Left ventricle myocardium inferior (tissue), 1 donor: ENCODE results near the gene CEACAM16. TPM values are rescaled to one million over a fixed set of nuclear protein-coding genes. Genes with fewer than 3 reads are reported as not detected.

ENCODE experiments used
- DNase-seq: peaks from one replicate; pipeline ENCODE4 v3.0.0-alpha.2; 2020
- H3K27ac ChIP-seq: fragments of 200-600 bp; replicated peaks from 2 replicates; pipeline ENCODE4 v1.8.0; 2021
- H3K27me3 ChIP-seq: fragments of 200-600 bp; 2 replicates; pipeline ENCODE4 v1.8.0; 2021; ENCODE audit warnings: low read depth
- H3K36me3 ChIP-seq: fragments of 200-600 bp; 2 replicates; pipeline ENCODE4 v1.8.0; 2021
- H3K4me1 ChIP-seq: fragments of 200-600 bp; 2 replicates; pipeline ENCODE4 v1.8.0; 2021
- H3K4me3 ChIP-seq: fragments of 200-600 bp; 2 replicates; pipeline ENCODE4 v1.8.0; 2021; ENCODE audit warnings: mild to moderate bottlenecking, moderate library complexity
- H3K9me3 ChIP-seq: fragments of 200-600 bp; replicated peaks from 2 replicates; pipeline ENCODE4 v1.8.0; 2021
- intact Hi-C: fragments of 100-400 bp; cut with micrococcal nuclease; formaldehyde crosslinking; loops from one replicate; pipeline ENCODE4 v1.11.0; 2022
- total RNA-seq: library from RNA; stranded (reverse); fragmentation: NEBNext Ultra II Directional; extraction: Animal tissue kit (Norgen Biotek cat#: 25700); gene quantifications from one replicate; pipeline ENCODE4 v1.2.1, GENCODE V29; 2021
- TF ChIP-seq, protein P1 (sequence below): fragments of 200-600 bp; IDR thresholded peaks from 2 replicates; pipeline ENCODE4 v1.8.0; 2021; ENCODE audit warnings: antibody characterized with exemption, mild to moderate bottlenecking, borderline replicate concordance
- donor health status: DM: no; HTN: yes; CAD: no; lungs with severe emphysema.

The CEACAM16 gene
- total RNA-seq, 1 donor from 2014 or later = not detected

DNA sequence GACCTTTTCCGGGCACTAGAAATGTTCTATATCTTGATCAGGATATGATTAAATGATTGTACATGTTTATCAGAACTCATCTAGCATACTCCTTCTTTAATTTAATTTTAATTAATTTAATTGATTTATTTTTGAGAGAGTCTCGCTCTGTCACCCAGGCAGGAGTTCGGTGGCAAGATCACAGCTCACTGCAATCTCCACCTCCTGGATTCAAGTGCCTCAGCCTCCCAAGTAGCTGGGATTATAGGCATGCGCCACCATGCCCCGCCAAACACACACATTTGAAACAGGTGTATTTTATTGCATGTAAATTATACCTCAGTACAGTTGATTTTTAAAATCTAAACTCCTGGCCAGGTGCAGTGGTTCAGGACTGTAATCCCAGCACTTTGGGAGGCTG is 32.1 kb downstream of the CEACAM16 start:
- H3K36me3 ChIP-seq = no peaks in the 10 kb centered on the region
- intact Hi-C loops = no loop called here
- no peak overlapping the region for H3K27ac ChIP-seq
- H3K27me3 ChIP-seq = no peaks in the 10 kb centered on the region
- no peak for DNase-seq
- TF ChIP-seq, protein P1, sequence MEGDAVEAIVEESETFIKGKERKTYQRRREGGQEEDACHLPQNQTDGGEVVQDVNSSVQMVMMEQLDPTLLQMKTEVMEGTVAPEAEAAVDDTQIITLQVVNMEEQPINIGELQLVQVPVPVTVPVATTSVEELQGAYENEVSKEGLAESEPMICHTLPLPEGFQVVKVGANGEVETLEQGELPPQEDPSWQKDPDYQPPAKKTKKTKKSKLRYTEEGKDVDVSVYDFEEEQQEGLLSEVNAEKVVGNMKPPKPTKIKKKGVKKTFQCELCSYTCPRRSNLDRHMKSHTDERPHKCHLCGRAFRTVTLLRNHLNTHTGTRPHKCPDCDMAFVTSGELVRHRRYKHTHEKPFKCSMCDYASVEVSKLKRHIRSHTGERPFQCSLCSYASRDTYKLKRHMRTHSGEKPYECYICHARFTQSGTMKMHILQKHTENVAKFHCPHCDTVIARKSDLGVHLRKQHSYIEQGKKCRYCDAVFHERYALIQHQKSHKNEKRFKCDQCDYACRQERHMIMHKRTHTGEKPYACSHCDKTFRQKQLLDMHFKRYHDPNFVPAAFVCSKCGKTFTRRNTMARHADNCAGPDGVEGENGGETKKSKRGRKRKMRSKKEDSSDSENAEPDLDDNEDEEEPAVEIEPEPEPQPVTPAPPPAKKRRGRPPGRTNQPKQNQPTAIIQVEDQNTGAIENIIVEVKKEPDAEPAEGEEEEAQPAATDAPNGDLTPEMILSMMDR = no peak
- H3K4me1 ChIP-seq = peaks cover under 1% of the 10 kb centered on the region
- H3K4me3 ChIP-seq = no peak overlapping the region
- H3K9me3 ChIP-seq = no peaks in the 10 kb centered on the region

DNA sequence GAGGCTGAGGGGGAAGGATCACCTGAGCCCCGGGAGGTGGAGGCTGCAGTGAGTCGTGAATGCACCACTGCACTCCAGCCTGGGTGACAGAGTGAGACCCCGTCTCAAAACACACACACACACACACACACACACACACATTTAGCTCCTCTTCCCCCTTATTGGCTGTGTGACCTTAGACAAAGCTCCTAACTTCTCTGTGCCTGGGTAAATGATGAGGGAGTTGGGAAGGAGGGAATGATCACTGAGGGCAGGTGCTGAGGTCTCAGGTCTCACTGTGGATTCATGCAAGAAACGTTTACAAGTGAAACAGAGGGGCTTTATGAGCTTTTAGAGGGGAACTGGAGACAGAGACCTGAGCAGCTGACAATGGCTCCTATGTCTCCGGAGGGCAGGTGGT is 32.7 kb downstream of the CEACAM16 start:
- Histone ChIP-seq H3K27ac (no peak overlapping the region), H3K27me3 (no peaks in the 10 kb centered on the region), H3K4me1 (no peaks in the 10 kb centered on the region), H3K9me3 (no peaks in the 10 kb centered on the region), H3K36me3 (no peaks in the 10 kb centered on the region), H3K4me3 (no peak overlapping the region)
- no peak for DNase-seq
- TF ChIP-seq, protein P1 = no peak
- intact Hi-C loops = no loop called here

DNA sequence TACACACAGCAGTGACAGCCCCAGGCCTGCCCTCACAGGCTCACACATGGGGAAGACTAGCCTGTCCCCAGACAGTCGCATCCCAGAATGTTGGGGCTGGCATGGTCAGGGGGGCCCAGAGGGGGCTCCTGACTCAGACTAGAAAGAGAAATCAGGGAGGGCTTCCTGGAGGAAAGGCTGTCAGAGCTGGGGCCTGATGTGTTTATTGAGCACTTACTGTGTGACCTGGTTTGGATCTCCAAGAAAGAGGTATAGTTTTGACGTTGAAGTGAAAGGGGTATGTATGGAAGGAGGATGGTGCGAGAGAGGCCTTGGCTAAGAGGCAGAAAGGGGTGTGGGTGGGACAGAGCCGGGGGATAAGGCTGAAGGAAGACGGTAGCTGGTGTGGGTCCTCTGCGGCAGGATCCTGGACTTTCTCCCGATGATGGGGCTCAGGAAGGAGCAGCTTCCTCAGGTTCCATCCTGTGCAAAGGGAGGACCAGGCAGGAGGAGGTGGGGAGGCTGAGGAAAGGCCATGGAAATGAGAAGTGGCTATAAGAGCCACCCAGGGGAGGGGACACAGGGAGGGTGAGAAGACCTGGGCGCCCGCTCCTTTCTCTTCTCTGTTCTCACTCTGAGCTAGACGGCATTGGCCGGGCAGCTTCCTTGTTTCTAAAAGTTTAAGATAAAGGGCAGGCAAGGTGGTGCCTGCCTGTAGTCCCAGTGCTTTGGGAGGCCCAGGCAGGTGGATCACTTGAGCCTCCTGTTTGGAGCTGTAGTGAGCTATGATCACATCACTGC is 33.5 kb downstream of the CEACAM16 start:
- H3K9me3 ChIP-seq = no peaks in the 10 kb centered on the region
- H3K36me3 ChIP-seq = no peaks in the 10 kb centered on the region
- intact Hi-C loops = no loop called here
- no peak overlapping the region for H3K4me3 ChIP-seq
- no peaks in the 10 kb centered on the region for H3K4me1 ChIP-seq
- TF ChIP-seq, protein P1 = no peak
- H3K27ac ChIP-seq = no peak overlapping the region
- no peak for DNase-seq
- H3K27me3 ChIP-seq = no peaks in the 10 kb centered on the region

DNA sequence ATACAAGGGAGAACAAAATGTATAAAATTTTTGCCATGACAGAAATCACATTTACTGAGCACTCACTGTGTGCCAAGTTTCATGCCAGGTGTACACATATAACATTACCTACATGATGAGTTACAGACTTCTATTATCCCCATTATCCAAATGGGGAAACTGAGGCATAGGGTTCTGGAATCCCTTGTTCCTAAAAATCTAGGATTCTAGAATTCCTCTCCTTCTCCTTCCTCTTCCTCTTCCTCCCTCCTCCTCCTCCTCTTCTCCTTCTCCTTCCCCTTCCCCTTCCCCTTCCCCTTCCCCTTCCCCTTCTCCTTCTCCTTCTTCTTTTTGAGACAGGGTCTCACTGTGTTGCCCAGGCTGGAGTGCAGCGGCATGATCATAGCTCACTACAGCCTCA is 35.4 kb downstream of the CEACAM16 start:
- TF ChIP-seq, protein P1 = no peak
- DNase-seq = no peak
- no peaks in the 10 kb centered on the region for H3K27me3 ChIP-seq
- peaks cover 10% of the 10 kb centered on the region for H3K4me1 ChIP-seq
- no peak overlapping the region for H3K4me3 ChIP-seq
- H3K27ac ChIP-seq = no peak overlapping the region
- no peaks in the 10 kb centered on the region for H3K9me3 ChIP-seq
- intact Hi-C loops = no loop called here
- H3K36me3 ChIP-seq = no peaks in the 10 kb centered on the region

DNA sequence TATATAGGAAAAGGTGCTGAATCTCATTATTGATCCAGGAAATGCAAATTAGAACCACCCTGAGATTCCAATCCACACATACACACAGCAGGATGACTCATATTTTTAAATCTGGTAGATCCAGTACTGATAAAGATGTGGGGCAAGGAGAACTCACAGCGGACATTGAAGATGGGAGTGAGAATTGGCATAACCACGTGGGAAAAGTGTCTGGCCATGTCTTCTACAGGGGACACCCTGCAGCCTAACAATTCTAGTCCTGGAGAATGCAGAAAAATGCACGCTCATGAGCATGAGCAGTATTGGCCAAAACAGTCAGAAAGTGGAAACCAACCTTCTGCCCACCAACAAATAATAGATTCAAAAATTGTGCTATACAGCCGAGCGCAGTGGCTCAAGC is 36.1 kb downstream of the CEACAM16 start:
- no peaks in the 10 kb centered on the region for H3K36me3 ChIP-seq
- no peak for DNase-seq
- no peaks in the 10 kb centered on the region for H3K9me3 ChIP-seq
- no peak overlapping the region for H3K4me3 ChIP-seq
- TF ChIP-seq, protein P1 = no peak
- peaks cover 10% of the 10 kb centered on the region for H3K4me1 ChIP-seq
- intact Hi-C loops = no loop called here
- H3K27ac ChIP-seq = no peak overlapping the region
- no peaks in the 10 kb centered on the region for H3K27me3 ChIP-seq
